ENCODE data around the gene MYO1E. TPM values are rescaled to one million over a fixed set of nuclear protein-coding genes. Genes with fewer than 3 reads are reported as not detected.
A peak's percentile ranks its signal among the peaks of the same experiment; 100 is the strongest.

MYO1E gene
- total and polyA plus RNA-seq, 2 of the 4 experiments (the other 2 are of a cell fraction): 13.4 to 37.3 TPM

DNA sequence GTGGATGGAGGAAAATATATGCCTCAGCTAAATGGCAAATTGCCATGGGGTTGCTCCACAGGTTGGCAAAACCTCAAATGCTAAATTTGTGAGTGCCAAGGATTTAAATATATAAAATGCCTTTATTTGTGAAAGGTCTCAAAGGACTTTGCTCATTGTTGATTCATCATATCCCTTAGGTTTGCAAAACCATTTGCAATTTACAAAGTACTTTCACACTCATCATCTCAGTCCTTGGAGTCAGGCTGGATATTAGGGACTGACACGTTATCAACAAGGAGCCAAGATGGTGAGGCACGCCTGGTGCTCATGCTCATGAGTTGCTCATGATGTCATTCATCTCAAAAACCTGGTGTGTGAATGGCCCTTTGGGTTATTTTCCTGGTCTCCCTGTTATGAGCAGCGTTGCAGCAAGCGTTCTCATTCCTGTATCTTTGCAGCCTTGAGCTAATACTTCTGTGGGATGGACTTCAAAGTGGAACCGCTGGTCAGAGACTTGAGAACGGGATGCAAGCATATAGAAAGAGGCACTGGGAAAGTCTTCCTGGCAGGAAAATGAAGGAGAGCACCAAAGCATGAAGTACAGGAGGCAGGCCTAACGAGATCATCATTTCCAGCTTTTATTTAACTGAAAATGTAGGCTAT is 66.0 kb downstream of the MYO1E start:
- in situ Hi-C loops (cut with MboI; ENCODE audit: low sequenced_read_pairs) (no loop called here), intact Hi-C loops (cut with micrococcal nuclease) (no loop called here), dilution Hi-C loops (cut with HindIII; ENCODE audit: low sequenced_read_pairs, unreplicated experiment) (no loop called here)
- peak overlapping the region; percentile 52 for H3K14ac ChIP-seq (replicated peaks; ENCODE audit: low read depth, low read length)
- H4K5ac ChIP-seq (ENCODE audit: low read depth, low read length): no peak overlapping the region
- no peak overlapping the region for H3K18ac ChIP-seq (ENCODE audit: low read depth, low read length)
- peaks cover 29% of the 10 kb centered on the region for H3K9me1 ChIP-seq (ENCODE audit: insufficient read depth, low read length)
- ATAC-seq (ENCODE audit: low read depth): peak; percentile 35
- 90% methylated on average over 2 of the region's 7 CpGs; no CpG with 5 or more reads in 1 of the 2 experiments for WGBS, 2 experiments (ENCODE audit: extremely low coverage in 2 of 2, insufficient read length in 1 of 2)
- H2BK5ac ChIP-seq (ENCODE audit: low read depth, low read length, poor library complexity, severe bottlenecking): no peak overlapping the region
- BruUV-seq (replicated peaks): no TSS peak
- H4K91ac ChIP-seq (ENCODE audit: insufficient read depth, low read depth, low read length): no peak overlapping the region
- H4K20me1 ChIP-seq (ENCODE audit: insufficient read depth, low read length): peaks cover 17% of the 10 kb centered on the region
- no peak overlapping the region for H2BK15ac ChIP-seq (ENCODE audit: low read depth, low read length)
- H3K4me2 ChIP-seq (ENCODE audit: low read depth, low read length): no peak overlapping the region
- H3K27ac ChIP-seq (ENCODE audit: insufficient read depth, low read length): no peak overlapping the region
- no peak overlapping the region for H2AK9ac ChIP-seq (replicated peaks; ENCODE audit: low read depth, low read length, poor library complexity)
- H2AK5ac ChIP-seq (ENCODE audit: low read depth, low read length): no peak overlapping the region
- CTCF ChIA-PET: no interaction called here
- peaks cover 6% of the 10 kb centered on the region for H3K4me1 ChIP-seq (ENCODE audit: control insufficient read depth, insufficient read depth, low read length)
- no peaks in the 10 kb centered on the region for H3K36me3 ChIP-seq (ENCODE audit: control insufficient read depth, insufficient read depth, low read length)
- peak overlapping the region; percentile 34 for H2AFZ ChIP-seq (replicated peaks; ENCODE audit: low read length, poor library complexity)
- no peak overlapping the region for H2BK20ac ChIP-seq (ENCODE audit: low read depth, low read length)
- peak overlapping the region; percentile 25; the same call in 1 of the 2 replicates for H2BK120ac ChIP-seq (ENCODE audit: low read depth, low read length)
- POLR2A ChIA-PET (ENCODE audit: unreplicated experiment): no interaction called here
- H3K79me1 ChIP-seq (ENCODE audit: low read depth in 1 of 2, low read length in 2 of 2): peaks cover 27 to 76% of the 10 kb centered on the region in 2 experiments
- H4K8ac ChIP-seq (ENCODE audit: low read depth in 2 of 2, low read length in 2 of 2): no peak overlapping the region
- TF ChIP-seq, protein P1, sequence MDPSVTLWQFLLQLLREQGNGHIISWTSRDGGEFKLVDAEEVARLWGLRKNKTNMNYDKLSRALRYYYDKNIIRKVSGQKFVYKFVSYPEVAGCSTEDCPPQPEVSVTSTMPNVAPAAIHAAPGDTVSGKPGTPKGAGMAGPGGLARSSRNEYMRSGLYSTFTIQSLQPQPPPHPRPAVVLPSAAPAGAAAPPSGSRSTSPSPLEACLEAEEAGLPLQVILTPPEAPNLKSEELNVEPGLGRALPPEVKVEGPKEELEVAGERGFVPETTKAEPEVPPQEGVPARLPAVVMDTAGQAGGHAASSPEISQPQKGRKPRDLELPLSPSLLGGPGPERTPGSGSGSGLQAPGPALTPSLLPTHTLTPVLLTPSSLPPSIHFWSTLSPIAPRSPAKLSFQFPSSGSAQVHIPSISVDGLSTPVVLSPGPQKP (IDR thresholded peaks at IDR 0.05; ENCODE audit: borderline replicate concordance, low read depth, low read length): no peak
- TF ChIP-seq CEBPB (IDR thresholded peaks at IDR 0.05; ENCODE audit: low read depth, low read length) (peak; percentile 61), SMC3 (IDR thresholded peaks at IDR 0.05; ENCODE audit: low read depth, low read length) (no peak)
- TF ChIP-seq, protein P2, sequence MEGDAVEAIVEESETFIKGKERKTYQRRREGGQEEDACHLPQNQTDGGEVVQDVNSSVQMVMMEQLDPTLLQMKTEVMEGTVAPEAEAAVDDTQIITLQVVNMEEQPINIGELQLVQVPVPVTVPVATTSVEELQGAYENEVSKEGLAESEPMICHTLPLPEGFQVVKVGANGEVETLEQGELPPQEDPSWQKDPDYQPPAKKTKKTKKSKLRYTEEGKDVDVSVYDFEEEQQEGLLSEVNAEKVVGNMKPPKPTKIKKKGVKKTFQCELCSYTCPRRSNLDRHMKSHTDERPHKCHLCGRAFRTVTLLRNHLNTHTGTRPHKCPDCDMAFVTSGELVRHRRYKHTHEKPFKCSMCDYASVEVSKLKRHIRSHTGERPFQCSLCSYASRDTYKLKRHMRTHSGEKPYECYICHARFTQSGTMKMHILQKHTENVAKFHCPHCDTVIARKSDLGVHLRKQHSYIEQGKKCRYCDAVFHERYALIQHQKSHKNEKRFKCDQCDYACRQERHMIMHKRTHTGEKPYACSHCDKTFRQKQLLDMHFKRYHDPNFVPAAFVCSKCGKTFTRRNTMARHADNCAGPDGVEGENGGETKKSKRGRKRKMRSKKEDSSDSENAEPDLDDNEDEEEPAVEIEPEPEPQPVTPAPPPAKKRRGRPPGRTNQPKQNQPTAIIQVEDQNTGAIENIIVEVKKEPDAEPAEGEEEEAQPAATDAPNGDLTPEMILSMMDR (conservative IDR thresholded peaks at IDR 0.05; ENCODE audit: low read depth, low read length): no peak
- H3K56ac ChIP-seq (ENCODE audit: extremely low read depth, insufficient read depth, low read length): no peak overlapping the region
- peak overlapping the region; percentile 24 for H3K23ac ChIP-seq (ENCODE audit: low read depth, low read length)
- 0 out of 2 replicates have a peak overlapping the region, but pooled peaks have one; percentile 20 for H3K4ac ChIP-seq (ENCODE audit: low read depth, low read length)
- DNase-seq: peak; percentile 58
- no peak overlapping the region for H3K9ac ChIP-seq (ENCODE audit: low read depth, low read length)
- no peak overlapping the region for H3K4me3 ChIP-seq (ENCODE audit: insufficient read depth, low read depth, low read length)
- no peaks in the 10 kb centered on the region for H3K27me3 ChIP-seq (ENCODE audit: control insufficient read depth, insufficient read depth, low read length)
- no peaks in the 10 kb centered on the region for H3K9me3 ChIP-seq (ENCODE audit: control insufficient read depth, insufficient read depth, low read length)

Measured in IMR-90 (cell line).